ENCODE results near the gene TDRKH.

Gene TDRKH

DNA sequence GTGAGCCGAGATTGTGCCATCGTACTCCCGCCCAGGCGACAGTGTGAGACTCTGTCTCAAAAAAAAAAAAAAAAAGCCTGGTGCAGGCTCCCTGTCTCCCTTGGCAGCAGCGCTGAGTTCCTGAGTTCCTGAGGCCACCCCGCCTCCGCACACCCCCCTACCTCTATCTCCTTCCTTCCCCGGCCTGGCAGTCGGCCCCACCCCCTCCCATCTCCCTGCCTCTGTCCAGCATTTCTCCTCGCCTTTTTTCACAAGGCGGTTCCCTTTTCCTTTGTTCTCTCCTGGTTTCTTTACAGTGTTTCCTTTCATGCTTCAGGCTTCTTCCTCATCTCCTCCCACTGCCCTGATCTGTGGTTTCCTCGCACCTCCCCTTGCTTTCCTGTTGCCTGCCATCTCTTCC is 38.6 kb upstream of the TDRKH start:
- TF ChIP-seq ZFX (IDR thresholded peaks at IDR 0.05), result no peak
- TF ChIP-seq, protein P1, sequence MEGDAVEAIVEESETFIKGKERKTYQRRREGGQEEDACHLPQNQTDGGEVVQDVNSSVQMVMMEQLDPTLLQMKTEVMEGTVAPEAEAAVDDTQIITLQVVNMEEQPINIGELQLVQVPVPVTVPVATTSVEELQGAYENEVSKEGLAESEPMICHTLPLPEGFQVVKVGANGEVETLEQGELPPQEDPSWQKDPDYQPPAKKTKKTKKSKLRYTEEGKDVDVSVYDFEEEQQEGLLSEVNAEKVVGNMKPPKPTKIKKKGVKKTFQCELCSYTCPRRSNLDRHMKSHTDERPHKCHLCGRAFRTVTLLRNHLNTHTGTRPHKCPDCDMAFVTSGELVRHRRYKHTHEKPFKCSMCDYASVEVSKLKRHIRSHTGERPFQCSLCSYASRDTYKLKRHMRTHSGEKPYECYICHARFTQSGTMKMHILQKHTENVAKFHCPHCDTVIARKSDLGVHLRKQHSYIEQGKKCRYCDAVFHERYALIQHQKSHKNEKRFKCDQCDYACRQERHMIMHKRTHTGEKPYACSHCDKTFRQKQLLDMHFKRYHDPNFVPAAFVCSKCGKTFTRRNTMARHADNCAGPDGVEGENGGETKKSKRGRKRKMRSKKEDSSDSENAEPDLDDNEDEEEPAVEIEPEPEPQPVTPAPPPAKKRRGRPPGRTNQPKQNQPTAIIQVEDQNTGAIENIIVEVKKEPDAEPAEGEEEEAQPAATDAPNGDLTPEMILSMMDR (conservative IDR thresholded peaks at IDR 0.05), result no peak

GRCh38 chr1:151827853-151828252 is 37.6 kb upstream of the TDRKH start:
- no peak overlapping the region for H3K27ac ChIP-seq
- no peak for TF ChIP-seq ZFX (IDR thresholded peaks at IDR 0.05)
- TF ChIP-seq, protein P1 (conservative IDR thresholded peaks at IDR 0.05), result no peak

More for the DNA sequence above, 38.6 kb upstream of the TDRKH start:
- H3K27ac ChIP-seq, result no peak overlapping the region

DNA sequence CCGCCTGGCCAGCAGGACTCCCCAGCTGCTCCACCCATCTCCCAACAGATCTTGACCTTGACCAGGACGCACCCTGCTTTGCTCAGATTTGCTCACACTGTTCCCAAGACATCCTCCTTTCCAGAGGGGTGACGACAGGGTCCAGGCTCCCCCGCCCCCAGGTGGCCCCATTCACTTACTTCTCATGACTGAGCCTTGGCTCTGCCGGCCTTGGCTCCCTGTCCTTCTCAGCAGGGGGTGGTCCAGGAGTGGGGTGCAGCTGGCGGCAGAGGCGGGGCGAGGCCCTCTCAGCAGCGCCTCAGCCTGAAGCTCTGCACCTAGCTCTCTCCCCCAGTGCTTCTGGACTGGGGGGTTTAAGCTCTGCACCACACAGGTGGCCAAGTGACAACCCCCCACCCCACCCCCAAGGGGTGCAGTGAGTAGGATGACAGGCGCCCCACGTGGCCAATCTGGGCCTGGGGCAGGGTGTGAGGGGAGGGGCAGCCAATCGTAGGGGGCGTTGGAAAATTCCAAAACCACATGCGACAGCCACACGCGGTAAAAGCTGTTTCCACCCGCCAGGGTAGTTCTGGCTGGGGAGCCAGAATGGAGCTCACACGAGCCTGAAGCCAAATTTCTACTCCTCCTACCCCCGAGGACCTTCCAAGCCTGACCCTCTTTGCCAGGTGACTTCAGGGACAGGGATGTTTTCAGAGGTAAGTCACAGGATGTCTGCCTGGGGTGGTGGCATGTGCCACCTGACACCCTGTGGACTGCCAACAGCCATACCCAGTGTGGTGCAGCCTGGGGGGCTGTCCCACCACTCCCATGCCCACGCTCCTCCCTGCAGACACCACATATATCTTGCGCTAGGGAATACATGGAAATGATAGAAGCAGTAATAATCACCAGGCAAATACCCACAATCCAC is 35.7 kb upstream of the TDRKH start:
- H3K27ac ChIP-seq, result no peak overlapping the region
- no peak for TF ChIP-seq ZFX (IDR thresholded peaks at IDR 0.05)
- TF ChIP-seq, protein P1 (conservative IDR thresholded peaks at IDR 0.05), result no peak

DNA sequence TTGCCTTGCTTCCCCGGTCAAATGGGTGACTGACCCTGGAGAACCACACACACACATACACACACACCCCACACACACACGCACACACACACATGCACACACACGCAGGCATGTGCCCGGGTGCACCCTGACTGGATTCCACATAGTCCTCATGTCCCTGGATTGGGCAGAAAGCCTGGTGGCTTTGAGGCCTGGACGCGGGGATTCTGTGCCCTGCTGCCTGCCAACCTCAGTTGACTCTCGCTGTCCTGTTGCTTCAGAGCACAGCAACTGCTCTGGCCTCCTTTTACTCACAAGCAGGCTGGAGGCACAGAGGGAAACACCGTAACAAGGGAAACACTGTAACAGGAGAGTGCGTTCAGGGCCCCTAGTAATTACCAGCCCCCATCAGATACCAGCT is 34.9 kb upstream of the TDRKH start:
- no peak overlapping the region for H3K27ac ChIP-seq
- no peak for TF ChIP-seq ZFX (IDR thresholded peaks at IDR 0.05)
- TF ChIP-seq, protein P1 (conservative IDR thresholded peaks at IDR 0.05), result no peak

GRCh38 chr1:151823175-151823574 is 32.9 kb upstream of the TDRKH start:
- H3K27ac ChIP-seq, result no peak overlapping the region
- TF ChIP-seq, protein P1 (conservative IDR thresholded peaks at IDR 0.05), result no peak
- no peak for TF ChIP-seq ZFX (IDR thresholded peaks at IDR 0.05)

- H3K27ac ChIP-seq, result no peak overlapping the region
- TF ChIP-seq ZFX (IDR thresholded peaks at IDR 0.05), result no peak
- TF ChIP-seq, protein P1 (conservative IDR thresholded peaks at IDR 0.05), result no peak
Observed at GRCh38 chr1:151822404-151822803, 32.1 kb upstream of the TDRKH start.

DNA sequence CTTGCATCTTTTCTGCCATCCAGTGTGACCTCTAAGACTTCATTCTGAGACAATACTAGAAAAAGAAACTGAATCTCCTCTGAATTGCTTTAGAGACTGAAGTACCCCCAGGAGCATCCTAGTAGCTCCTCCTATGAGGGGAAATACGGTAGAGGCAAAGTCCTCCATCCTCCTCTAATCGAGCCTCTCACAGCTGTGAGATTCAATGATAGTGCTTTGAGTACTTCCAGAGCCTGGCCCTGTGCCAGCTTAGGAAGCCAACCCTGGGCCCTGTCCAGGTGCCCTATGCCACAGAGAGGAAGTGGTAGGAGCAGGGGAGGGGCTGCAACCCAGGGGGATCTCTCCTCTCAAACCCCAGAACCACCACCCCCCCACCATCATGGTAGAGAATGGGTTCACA is 30.6 kb upstream of the TDRKH start:
- H3K27ac ChIP-seq, result no peak overlapping the region
- TF ChIP-seq ZFX (IDR thresholded peaks at IDR 0.05), result no peak
- TF ChIP-seq, protein P1 (conservative IDR thresholded peaks at IDR 0.05), result no peak
